OCI-LY1 (cell line): ENCODE data around the gene GFPT2.

ENCODE experiments used
- CTCF ChIP-seq: fragments of 200-600 bp; sonication (generic), shearing (Covaris generic); IDR thresholded peaks from 2 replicates; pipeline ENCODE4 v1.5.1; 2017; ENCODE audit warnings: mild to moderate bottlenecking, antibody characterized with exemption, low read length, moderate library complexity, mixed read lengths
- EZH2 ChIP-seq: fragments of 200-600 bp; sonication (generic), shearing (Covaris generic); IDR thresholded peaks from 2 replicates; pipeline ENCODE4 v1.8.0; 2017; ENCODE audit warnings: borderline replicate concordance, mixed run types, mild to moderate bottlenecking, antibody characterized with exemption, low read length, moderate library complexity, mixed read lengths

GRCh38 chr5:180390441-180391190, 37.5 kb upstream of the GFPT2 start:
- TF ChIP-seq CTCF (no peak), EZH2 (no peak)
